Activated CD8-positive, alpha-beta memory T cell treated with anti-CD3 and anti-CD28 coated beads, Interleukin-2, amount 50 U/mL, for 24 hours (primary cell): Measurements from ENCODE around the gene KRT36.

Source experiments
- DNase-seq: peaks from one replicate; pipeline ENCODE4 v3.0.0-alpha.2; 2020; ENCODE audit errors: extremely low read depth

KRT36 gene

DNA sequence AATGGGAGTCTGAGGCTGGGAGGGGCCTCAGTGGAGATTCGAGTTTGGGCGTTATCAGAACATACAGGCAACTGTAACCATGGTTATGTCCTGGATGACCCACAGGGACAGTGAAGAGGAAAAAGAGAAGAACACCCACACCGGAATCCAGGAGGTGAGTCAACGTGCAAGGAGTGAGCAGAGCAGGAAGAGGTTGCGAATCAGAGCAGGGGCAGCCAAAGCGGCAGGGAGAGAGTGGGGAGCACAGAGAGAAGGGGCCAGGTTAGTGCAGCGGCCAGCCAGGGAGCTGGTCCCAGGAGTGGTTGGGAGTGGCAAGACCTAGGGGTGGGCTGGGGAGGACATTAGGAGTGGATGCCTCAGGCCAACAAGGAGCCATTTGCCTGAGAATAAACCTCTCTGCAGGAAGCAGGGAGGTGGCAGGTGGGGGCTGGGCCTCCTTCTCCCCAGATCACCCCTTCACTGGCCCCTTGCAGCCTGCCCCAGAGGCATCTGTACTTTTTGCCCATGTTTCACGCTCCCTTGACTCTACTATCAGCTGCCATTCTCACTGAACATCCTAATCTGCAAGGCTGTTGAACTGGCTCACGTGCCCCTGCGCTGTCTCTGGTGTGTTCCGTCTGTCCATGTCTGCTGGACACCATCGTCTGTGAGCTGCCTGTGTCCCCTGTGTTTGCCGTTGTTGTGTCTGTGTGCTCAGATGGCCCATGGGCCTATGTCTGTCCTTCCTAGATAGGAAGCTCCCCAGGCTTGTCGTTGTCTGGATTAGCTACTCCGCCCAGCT lies 10.6 kb upstream of the KRT36 start:
- no peak for DNase-seq

DNA sequence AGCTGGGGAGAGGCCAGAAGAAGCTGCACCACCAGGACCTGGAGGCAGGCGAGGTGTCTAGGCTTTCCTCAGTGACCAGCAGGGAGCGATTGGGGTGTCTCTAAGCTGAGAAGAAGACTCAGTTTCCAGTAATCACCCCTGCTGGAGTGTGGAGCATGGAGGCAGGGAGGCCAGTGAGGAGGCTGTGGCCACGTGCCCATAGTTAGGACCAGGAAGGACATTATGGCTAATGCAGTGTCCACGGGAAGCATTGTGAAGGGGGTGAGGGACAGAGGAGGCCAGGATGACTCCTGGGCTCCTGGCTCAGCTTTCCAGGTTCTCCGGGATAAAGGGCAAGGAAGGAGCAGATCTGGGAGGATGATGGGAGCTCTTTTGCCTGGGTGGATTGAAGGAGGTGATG lies 10.0 kb upstream of the KRT36 start:
- no peak for DNase-seq

DNA sequence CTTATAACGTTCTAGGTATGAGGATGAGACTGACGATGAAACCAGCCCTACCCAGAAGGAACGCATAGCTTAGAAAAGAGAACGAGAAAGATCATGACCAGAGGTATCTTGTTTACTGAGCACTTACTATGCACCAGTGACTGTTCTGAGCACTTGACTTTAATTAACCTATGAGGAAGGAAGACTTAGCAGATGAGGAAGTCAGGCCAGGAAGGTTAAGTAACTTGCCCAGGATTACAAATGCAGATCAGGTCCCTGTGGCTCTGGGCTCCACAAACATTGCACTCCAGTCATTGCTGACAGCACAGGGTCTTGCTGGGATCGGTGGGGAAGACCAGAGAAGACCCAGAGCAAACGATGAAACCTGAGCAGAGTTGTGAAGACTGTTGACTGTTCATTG lies 8.6 kb upstream of the KRT36 start:
- no peak for DNase-seq

DNA sequence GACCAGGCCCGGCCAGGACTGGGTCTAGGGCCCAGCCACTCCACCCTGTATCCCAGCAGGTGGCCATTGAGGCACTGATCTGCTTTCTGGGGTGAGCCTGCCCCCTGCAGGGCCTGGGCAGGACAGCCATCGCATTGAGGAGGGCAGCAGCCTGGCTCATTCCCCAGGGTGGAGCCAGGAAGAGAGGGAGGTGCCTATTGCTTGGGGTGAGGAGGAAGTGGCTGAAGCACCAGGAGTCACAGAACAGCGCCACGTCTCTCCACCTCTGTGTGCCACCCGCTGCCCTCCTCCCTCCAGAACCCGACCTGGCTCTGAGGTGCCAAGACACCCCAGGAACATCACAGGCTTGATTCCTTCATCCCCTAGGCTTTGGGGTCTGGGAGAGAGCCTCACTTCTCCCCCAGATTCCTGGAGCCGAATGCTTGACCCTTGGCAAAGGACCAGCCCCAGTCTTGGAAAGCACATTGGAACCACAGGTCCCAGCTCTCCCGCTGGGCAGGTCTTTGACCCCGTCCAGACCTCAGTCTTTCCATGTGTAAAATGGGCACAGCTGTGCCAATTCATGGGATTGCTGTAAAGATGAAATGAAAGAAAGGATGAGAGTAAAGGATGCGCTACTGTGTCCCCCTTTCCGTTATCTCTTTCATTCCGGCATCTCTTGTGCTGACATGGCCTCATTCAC lies 7.2 kb upstream of the KRT36 start:
- peak; percentile 34 for DNase-seq

DNA sequence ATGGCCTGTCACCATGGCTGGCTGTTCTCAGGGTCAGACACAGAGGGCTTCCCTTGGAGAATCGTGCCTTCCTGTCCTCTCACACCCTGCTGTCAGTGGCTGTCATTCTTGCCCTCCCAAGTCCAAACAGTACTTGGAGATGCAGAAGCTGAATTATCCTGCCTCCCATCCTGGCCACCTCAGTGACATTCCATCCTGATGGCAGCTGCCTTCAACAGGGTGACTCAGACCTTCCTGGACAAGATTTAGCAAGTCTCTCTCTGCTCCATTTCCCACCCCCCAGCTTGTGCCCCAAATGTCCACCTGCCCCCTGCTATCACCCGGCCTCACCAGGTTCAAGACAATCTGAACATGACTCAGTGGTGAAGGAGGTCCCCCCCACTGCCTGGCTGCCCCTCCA lies 4.8 kb upstream of the KRT36 start:
- DNase-seq: no peak

DNA sequence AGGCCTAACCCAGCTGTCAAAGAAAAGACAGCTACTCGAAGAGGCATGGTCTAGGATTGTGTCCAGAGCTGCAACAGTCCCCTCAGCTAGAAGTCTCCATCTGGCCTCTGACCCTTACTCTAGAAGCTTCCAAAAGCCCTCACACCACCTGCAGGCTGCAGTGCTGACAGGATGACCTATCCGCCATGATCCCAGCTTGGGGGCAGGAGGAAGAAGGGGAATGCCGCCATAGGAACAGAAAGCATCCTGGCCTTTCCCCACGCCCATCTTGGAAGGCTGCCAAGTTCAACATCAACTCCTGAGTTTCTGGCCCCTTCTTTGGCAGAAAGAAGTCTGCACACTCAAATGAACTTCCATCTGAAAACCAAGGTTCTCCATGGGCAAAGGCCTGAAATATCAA lies 3.1 kb upstream of the KRT36 start:
- no peak for DNase-seq

DNA sequence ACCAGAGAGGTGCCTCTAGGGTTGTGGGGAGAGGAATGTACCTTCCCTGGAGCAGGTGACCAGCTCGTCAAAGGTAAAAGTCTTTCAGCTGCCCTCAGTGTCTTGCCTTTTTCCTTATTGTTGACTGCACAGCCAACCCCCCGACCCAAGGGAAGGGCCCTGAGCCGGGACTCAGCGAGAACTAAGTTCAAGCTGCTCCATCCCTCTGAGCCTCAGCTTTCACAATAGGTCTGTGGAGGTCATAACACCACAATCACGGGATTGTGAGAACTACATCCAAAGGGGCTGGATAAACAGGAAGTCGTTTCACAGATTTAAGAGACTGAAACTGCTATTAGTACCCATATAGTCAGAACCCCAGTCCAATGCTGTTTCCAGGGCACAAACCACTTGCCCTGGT lies 2.6 kb upstream of the KRT36 start:
- no peak for DNase-seq

DNA sequence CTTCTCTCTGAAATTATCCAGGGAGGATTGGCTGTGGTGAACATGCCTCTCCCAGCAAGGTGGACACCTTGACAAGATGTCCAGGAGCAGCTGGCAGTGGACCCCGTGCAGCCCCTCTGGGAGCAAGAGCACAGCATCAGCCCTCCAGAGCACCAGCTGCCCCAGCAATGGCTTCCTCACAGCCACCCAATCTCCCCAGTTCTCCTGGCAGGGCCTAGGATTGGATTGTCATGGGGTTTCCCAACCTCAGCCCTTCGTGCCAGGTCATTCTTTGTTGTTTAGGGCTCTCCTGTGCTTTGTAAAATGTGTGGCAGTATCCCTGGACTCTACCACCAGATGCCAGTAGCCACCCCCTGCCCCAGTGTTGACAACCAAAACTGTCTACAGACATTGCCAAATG lies 1.8 kb upstream of the KRT36 start:
- DNase-seq: no peak

DNA sequence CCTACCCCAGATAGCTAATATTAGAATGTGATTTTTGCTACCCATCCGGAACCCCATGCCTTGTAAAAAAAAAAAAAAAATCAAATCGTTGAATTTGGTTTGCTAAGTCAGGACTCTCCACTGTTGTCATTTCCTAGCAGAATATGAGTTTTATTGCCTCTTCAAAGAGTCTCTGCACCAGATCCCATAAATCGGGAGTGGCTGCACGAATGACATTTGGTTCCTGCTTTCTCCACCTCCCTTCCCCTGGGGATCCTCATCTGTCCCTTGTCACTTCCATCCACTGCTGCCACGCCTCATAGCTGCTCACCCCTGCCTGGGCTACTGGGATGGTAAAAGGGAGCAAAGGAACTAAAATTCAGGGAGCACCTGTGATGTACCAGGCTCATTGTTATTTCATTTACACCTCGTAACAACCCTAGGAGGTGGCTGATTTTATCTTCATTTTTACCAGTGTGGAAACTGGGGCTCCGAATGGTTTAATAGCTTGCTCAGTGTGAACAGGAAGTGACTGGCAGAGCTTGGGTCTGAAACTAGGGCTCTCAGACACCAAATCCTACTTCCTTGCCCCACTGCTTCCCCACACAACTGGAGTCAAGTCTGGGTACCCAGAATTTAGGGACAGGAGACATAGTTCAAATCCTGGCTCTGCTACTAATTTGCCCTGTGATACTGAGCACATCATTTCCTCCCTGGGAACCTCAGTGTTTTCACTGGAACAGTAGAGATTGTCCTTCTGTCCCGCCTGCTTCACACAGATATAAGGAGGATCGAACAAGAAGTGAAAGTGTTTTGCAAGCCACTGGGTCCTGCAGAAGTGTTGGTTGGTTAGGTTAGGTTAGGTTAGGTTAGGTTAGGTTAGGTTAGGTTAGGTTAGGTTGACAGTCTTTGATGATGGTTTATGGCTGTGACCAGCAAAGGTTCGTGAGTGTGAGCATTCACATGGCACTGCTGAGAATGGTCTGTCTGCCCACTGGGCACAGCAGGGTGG lies 585 bp upstream of the KRT36 start:
- DNase-seq: no peak

DNA sequence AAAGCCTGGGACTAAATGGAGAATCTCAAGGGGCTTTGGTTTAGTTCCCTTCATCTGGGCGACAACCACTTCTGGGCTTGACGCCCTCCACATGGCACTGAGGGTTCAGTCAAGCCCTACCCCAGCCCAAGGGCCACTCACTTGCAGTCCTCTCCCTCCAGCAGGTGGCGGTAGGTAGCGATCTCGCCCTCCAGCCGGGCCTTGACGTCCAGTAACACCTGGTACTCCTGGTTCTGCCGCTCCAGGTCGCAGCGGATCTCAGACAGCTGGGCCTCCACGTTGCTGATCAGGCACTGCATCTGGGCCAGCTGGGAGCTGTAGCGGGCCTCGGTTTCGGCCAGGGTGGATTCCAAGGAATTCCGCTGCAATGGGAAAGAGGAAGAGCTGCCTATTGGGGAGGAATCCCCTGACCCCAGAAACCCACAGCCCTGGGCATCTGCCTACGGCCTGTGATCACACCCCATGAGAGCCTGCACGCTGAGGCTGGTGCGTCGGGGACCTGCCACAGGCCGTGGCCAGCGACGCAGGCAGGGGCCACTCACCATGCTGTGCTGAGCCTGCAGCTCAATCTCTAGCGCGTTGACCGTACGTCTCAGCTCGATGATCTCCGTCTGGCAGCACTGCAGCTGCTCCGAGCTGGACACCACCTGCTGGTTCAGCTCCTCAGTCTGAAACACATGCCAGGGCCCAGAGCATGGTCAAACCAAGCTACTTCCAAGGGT lies 2.7 kb downstream of the KRT36 start:
- no peak for DNase-seq

DNA sequence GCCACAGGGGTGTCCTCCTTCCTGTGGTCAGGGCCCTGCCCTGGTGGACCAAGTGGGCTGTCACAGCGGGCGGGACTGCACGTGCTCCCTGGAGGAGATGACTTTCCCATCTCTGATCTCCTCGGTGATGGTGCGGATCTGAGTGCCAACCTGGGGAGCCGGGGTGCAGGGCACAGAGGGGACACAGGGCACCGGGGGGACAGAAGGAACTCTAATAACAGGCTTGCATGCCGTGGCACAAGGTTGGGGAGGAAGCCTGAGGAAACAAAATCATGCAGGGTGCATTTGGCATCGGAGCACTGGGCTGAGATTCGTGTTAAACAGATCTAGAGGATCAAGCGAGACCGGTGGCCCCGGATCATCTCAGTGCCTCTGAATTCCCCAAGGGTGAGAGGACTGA lies 3.4 kb downstream of the KRT36 start:
- no peak for DNase-seq

DNA sequence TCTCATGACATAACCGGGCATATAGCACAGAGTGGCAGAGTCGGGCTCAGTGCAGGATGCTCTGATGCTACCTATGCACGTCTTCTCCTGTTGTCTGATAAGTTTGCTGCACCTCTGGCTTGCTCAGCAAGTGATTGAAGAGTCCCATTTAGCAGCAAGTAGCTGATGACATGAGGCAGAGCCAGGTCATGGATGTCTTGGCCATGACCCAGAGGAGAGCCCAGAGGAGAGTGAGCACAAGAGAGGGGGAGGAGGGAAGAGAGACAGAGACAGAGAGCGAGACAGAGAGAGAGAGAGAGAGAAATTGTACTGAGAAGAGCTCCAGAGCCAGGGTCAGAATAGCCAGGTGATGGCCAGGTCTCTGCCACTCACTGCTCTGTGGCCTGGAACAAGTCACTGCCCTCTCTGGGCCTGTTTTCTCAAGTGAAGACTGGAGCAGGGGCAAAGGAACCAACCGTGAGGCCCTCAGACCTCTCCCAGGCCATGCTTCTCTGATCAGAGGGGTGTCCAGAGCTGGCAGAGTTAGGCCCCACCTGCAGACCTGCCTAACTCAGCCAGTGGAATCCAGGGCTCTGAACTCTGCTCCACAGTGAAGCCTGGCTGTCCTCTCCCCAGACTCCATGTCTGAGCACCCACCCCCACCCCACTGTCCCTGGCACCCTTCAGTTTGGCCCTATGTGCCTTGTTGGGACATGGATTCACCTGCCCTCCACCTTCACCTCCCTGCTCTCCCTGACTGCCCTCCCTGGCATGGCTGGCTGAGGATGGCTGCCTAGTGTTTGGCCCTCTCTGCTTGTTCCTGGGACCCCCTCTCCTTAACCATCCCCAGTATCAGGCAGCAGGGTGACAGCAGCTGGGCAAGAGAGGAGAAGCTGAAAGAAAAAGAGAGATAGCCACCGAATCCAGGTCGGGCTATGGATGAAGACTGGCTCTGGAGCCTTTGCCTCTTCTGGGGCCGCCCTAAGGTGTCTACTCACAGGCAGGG lies 4.5 kb downstream of the KRT36 start:
- no peak for DNase-seq

DNA sequence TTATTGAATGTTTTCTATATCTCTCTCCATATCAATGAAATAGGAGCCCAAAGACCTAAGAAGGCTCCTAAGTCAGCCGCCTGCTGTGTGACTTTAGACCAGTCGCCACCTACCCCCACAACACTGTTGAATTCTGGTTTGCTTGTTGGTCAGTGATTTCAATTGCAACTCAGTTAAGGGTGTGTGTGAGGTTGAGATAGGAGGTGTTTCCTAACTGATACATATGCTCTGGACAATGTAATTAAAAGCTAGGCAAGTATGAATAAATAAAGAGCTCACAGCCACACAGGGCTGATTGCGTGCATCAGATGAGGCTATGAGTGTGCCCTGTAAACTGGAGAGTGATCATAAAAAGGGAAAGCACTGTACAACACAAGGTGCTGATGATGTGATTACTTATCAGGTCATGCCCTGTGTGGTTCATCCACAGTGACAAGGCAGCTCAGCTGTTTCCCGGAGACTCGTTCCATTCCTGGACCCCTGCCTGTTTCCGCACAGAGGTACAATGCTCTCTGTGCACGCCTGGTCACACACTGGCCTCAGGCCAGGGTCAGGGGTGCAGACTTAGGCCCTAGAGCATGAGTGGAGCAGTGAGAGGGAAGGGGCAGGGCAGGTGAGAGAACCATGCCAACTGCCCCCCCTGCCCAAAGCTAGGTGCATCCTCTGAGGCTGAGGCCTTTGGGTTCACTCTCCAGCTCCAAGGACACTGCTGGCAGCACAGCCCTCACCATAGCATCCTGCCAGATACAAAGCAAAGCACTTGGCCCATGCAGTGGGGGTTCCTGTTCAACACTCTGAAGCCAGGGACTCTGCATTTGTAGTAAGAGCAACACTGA lies 5.5 kb downstream of the KRT36 start:
- no peak for DNase-seq

DNA sequence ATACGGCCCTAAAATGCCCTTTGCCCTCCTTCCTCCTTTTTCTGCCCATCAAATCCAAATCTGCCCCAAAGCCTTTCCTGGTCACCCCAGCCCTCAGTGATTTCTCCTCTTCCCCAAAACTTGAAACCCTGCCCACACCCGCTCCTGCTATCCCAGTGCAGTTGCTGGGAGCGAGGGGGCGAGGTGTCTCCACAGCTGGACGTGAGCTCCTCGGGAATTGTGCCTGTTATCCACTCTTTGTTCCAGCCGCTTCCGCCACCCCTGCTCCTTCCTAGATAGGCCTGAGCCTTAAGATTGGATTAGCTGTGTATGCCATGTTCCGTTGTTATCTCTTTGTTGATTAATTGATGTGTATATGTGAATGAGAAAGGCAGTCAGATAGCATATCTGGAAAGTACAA lies 6.2 kb downstream of the KRT36 start:
- no peak for DNase-seq

DNA sequence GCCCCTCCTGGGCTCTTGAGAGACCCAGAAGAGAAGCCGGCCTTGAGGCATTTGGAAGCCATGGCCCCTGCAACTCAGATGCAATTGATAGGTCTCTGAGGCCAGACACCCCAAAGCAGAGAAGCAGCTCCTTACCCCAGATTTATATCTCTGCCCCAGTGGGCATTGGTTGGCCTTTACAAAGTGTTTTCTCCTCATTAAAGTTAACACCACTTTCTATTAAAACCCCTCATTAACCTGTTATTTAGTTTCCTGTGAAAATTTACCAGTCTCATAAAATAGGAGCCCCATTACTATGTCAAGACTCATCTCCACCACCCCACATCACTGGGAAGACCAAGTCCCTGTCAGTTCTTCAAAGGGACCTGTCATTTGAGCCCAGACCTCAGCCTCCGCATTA lies 8.7 kb downstream of the KRT36 start, which contains the start of gene KRT35:
Gene KRT35 (minus strand): TSS at position 116 of the 400 bp plus-strand sequence. CDS start 54 bp downstream, at position 62.
- DNase-seq: no peak

DNA sequence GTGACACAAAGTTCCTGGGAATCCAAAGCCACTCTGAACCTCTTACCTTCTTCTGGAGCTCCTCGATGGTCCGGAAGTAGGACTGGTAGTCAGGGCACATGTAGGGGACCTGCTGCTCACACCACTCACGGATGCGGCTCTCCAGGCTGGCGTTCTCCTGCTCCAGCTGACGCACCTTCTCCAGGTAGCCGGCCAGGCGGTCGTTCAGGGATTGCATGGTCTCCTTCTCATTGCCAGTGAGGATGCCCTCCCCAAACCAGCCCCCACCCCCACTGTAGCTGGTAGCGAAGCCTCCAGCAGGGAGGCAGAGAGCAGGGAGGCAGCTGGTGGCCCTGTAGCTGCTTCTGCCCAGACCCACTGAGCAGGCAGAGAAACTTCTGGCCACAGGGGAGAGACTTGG lies 9.1 kb downstream of the KRT36 start:
- DNase-seq: no peak

DNA sequence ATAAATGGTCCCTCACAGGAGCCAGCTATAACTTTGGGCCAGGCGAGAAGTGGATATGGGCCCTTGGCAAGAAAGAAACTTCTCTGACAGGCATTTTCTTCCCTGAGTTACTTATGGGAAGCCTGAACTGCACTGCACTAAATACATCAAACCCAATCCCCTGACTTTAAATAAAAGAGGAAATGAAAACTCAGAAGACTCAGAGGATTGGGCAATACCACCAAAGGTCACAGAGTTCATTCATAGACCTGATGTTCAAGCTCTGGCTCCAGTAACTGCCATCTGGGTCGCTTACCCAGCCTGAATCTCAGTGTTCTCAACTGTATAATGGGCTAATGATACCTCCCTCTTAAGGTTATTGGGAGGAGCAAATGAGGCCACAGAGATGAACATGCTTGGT lies 9.6 kb downstream of the KRT36 start:
- DNase-seq: no peak

DNA sequence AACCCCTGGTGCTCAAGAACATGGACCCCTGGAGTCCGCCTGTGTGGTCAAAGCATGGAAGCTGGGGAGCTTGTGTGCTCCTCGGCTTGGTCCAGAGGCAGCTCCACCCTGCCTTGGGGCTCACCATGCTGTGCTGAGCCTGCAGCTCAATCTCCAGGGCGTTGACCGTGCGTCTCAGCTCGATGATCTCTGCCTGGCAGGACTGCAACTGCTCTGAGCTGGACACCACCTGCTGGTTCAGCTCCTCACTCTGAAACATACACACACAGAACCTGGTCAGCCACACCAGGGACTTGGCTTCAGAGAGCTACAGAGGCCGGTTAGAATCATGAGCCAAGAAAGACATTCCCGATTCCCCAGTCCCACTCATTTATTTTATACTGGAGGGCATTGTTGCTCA lies 11.5 kb downstream of the KRT36 start:
- DNase-seq: no peak
